ENCODE data around the gene LRRTM4.
"Not testable (repeated sequence)": the region's sequence is repeated elsewhere in the genome, so short reads cannot be mapped to it uniquely, and the experiment has no call there.

LRRTM4 gene

GRCh38 chr2:76793647-76794334 lies 728.4 kb downstream of the LRRTM4 start:
- no peaks in the 10 kb centered on the region for H3K36me3 Mint-ChIP-seq (ENCODE audit: low read depth)
- H3K27ac Mint-ChIP-seq, result no peak overlapping the region
- no peak for ATAC-seq
- peaks cover 4% of the 10 kb centered on the region for H3K9me3 Mint-ChIP-seq
- no peaks in the 10 kb centered on the region for H3K4me1 Mint-ChIP-seq
- no peak overlapping the region for H3K4me3 Mint-ChIP-seq
- no peak for DNase-seq
- H3K27me3 Mint-ChIP-seq, result no peaks in the 10 kb centered on the region

GRCh38 chr2:76781313-76781712 lies 740.9 kb downstream of the LRRTM4 start:
- H3K4me3 Mint-ChIP-seq; H3K9me3 Mint-ChIP-seq; DNase-seq; H3K27me3 Mint-ChIP-seq; H3K27ac Mint-ChIP-seq; H3K4me1 Mint-ChIP-seq; ATAC-seq; H3K36me3 Mint-ChIP-seq (ENCODE audit: low read depth): not testable (repeated sequence)

- Mint-ChIP-seq H3K27ac (no peak overlapping the region), H3K27me3 (no peaks in the 10 kb centered on the region), H3K36me3 (ENCODE audit: low read depth) (no peaks in the 10 kb centered on the region), H3K4me1 (no peaks in the 10 kb centered on the region), H3K4me3 (no peak overlapping the region), H3K9me3 (peaks cover 13% of the 10 kb centered on the region)
- ATAC-seq (no peak), DNase-seq (no peak)
These were observed 758.9 kb downstream of the LRRTM4 start for GRCh38 chr2:76763276-76763675.

GRCh38 chr2:76760367-76760704 lies 761.8 kb downstream of the LRRTM4 start:
- H3K27me3 Mint-ChIP-seq, result no peaks in the 10 kb centered on the region
- ATAC-seq (no peak), DNase-seq (no peak)
- H3K36me3 Mint-ChIP-seq (ENCODE audit: low read depth), result no peaks in the 10 kb centered on the region
- no peaks in the 10 kb centered on the region for H3K4me1 Mint-ChIP-seq
- no peak overlapping the region for H3K4me3 Mint-ChIP-seq
- H3K9me3 Mint-ChIP-seq, result peaks cover 17% of the 10 kb centered on the region
- H3K27ac Mint-ChIP-seq, result no peak overlapping the region

- ATAC-seq (no peak), DNase-seq (no peak)
- no peak overlapping the region for H3K27ac Mint-ChIP-seq
- no peaks in the 10 kb centered on the region for H3K27me3 Mint-ChIP-seq
- no peaks in the 10 kb centered on the region for H3K4me1 Mint-ChIP-seq
- no peaks in the 10 kb centered on the region for H3K36me3 Mint-ChIP-seq (ENCODE audit: low read depth)
- H3K4me3 Mint-ChIP-seq, result no peak overlapping the region
- H3K9me3 Mint-ChIP-seq, result peaks cover 17% of the 10 kb centered on the region
These were observed 762.4 kb downstream of the LRRTM4 start for GRCh38 chr2:76759634-76760366.

- Mint-ChIP-seq H3K9me3 (peaks cover 14% of the 10 kb centered on the region), H3K27me3 (no peaks in the 10 kb centered on the region), H3K36me3 (ENCODE audit: low read depth) (no peaks in the 10 kb centered on the region), H3K4me3 (no peak overlapping the region), H3K27ac (no peak overlapping the region), H3K4me1 (no peaks in the 10 kb centered on the region)
- DNase-seq, result no peak
- ATAC-seq, result no peak
These were observed 769.7 kb downstream of the LRRTM4 start for GRCh38 chr2:76752506-76752905.

GRCh38 chr2:76749858-76750257 lies 772.3 kb downstream of the LRRTM4 start:
- Mint-ChIP-seq H3K9me3 (peaks cover 11% of the 10 kb centered on the region), H3K4me1 (no peaks in the 10 kb centered on the region), H3K27me3 (no peaks in the 10 kb centered on the region), H3K27ac (no peak overlapping the region), H3K36me3 (ENCODE audit: low read depth) (no peaks in the 10 kb centered on the region), H3K4me3 (no peak overlapping the region)
- DNase-seq, result no peak
- no peak for ATAC-seq

- Mint-ChIP-seq H3K4me3 (no peak overlapping the region), H3K27me3 (no peaks in the 10 kb centered on the region), H3K9me3 (peaks cover 11% of the 10 kb centered on the region), H3K27ac (no peak overlapping the region), H3K36me3 (ENCODE audit: low read depth) (no peaks in the 10 kb centered on the region), H3K4me1 (no peaks in the 10 kb centered on the region)
- ATAC-seq (no peak), DNase-seq (no peak)
These were observed 773.4 kb downstream of the LRRTM4 start for GRCh38 chr2:76748581-76749296.

GRCh38 chr2:76745605-76746004 lies 776.6 kb downstream of the LRRTM4 start:
- no peak for ATAC-seq
- H3K9me3 Mint-ChIP-seq, result peaks cover 11% of the 10 kb centered on the region
- no peak overlapping the region for H3K27ac Mint-ChIP-seq
- no peaks in the 10 kb centered on the region for H3K36me3 Mint-ChIP-seq (ENCODE audit: low read depth)
- H3K4me1 Mint-ChIP-seq, result no peaks in the 10 kb centered on the region
- H3K4me3 Mint-ChIP-seq, result no peak overlapping the region
- no peaks in the 10 kb centered on the region for H3K27me3 Mint-ChIP-seq
- DNase-seq, result no peak

GRCh38 chr2:76737607-76738006 lies 784.6 kb downstream of the LRRTM4 start:
- Mint-ChIP-seq H3K27ac (no peak overlapping the region), H3K4me3 (no peak overlapping the region), H3K27me3 (no peaks in the 10 kb centered on the region), H3K4me1 (no peaks in the 10 kb centered on the region), H3K9me3 (peaks cover 6% of the 10 kb centered on the region), H3K36me3 (ENCODE audit: low read depth) (no peaks in the 10 kb centered on the region)
- ATAC-seq (no peak), DNase-seq (no peak)

- H3K9me3 Mint-ChIP-seq, result peaks cover 9% of the 10 kb centered on the region
- H3K27me3 Mint-ChIP-seq, result no peaks in the 10 kb centered on the region
- no peak overlapping the region for H3K4me3 Mint-ChIP-seq
- no peak overlapping the region for H3K27ac Mint-ChIP-seq
- H3K36me3 Mint-ChIP-seq (ENCODE audit: low read depth), result no peaks in the 10 kb centered on the region
- ATAC-seq (no peak), DNase-seq (no peak)
- H3K4me1 Mint-ChIP-seq, result no peaks in the 10 kb centered on the region
These were observed 788.4 kb downstream of the LRRTM4 start for GRCh38 chr2:76733736-76734135.

GRCh38 chr2:76731157-76731556 lies 791.0 kb downstream of the LRRTM4 start:
- Mint-ChIP-seq H3K4me1 (no peaks in the 10 kb centered on the region), H3K4me3 (no peak overlapping the region), H3K27ac (no peak overlapping the region), H3K36me3 (ENCODE audit: low read depth) (no peaks in the 10 kb centered on the region), H3K9me3 (peaks cover 17% of the 10 kb centered on the region), H3K27me3 (no peaks in the 10 kb centered on the region)
- DNase-seq (no peak), ATAC-seq (no peak)

GRCh38 chr2:76730021-76730420 lies 792.2 kb downstream of the LRRTM4 start:
- Mint-ChIP-seq H3K27me3 (no peaks in the 10 kb centered on the region), H3K4me1 (no peaks in the 10 kb centered on the region), H3K9me3 (peaks cover 17% of the 10 kb centered on the region), H3K27ac (no peak overlapping the region), H3K4me3 (no peak overlapping the region), H3K36me3 (ENCODE audit: low read depth) (no peaks in the 10 kb centered on the region)
- ATAC-seq (no peak), DNase-seq (no peak)

GRCh38 chr2:76721226-76721625 lies 801.0 kb downstream of the LRRTM4 start:
- no peaks in the 10 kb centered on the region for H3K4me1 Mint-ChIP-seq
- H3K27me3 Mint-ChIP-seq, result no peaks in the 10 kb centered on the region
- H3K4me3 Mint-ChIP-seq, result no peak overlapping the region
- no peak for DNase-seq
- no peak for ATAC-seq
- H3K36me3 Mint-ChIP-seq (ENCODE audit: low read depth), result no peaks in the 10 kb centered on the region
- H3K27ac Mint-ChIP-seq, result no peak overlapping the region
- H3K9me3 Mint-ChIP-seq, result peaks cover 3% of the 10 kb centered on the region

- no peaks in the 10 kb centered on the region for H3K36me3 Mint-ChIP-seq (ENCODE audit: low read depth)
- H3K4me1 Mint-ChIP-seq, result no peaks in the 10 kb centered on the region
- no peak overlapping the region for H3K4me3 Mint-ChIP-seq
- H3K27me3 Mint-ChIP-seq, result no peaks in the 10 kb centered on the region
- DNase-seq (no peak), ATAC-seq (no peak)
- H3K9me3 Mint-ChIP-seq, result peaks cover 5% of the 10 kb centered on the region
- no peak overlapping the region for H3K27ac Mint-ChIP-seq
These were observed 808.9 kb downstream of the LRRTM4 start for GRCh38 chr2:76713312-76713711.

Measured in activated naive CD8-positive, alpha-beta T cell treated with anti-CD3 and anti-CD28 coated beads, Interleukin-2, amount 50 U/mL, for 24 hours (primary cell).